Dermis microvascular lymphatic vessel endothelial cell (primary cell): ENCODE data around the gene LRP10. TPM values are rescaled to one million over a fixed set of nuclear protein-coding genes. Genes with fewer than 3 reads are reported as not detected.
A peak's percentile ranks its signal among the peaks of the same experiment; 100 is the strongest.

ENCODE experiments used
- DNase-seq, 2 donors: peaks; one replicate each; pipeline versions ENCODE4 v3.0.0 to v3.0.0-alpha.2; 2010; ENCODE audit warnings: low read depth in 2 of 2
- total RNA-seq: library from RNA; depleted of rRNA; stranded (reverse); fragments of >200 nt; gene quantifications from 2 replicates; pipeline ENCODE4 v1.2.1, GENCODE V29; 2014

Gene LRP10
- total RNA-seq, 1 donor from 2014 or later: 35.2 TPM

DNA sequence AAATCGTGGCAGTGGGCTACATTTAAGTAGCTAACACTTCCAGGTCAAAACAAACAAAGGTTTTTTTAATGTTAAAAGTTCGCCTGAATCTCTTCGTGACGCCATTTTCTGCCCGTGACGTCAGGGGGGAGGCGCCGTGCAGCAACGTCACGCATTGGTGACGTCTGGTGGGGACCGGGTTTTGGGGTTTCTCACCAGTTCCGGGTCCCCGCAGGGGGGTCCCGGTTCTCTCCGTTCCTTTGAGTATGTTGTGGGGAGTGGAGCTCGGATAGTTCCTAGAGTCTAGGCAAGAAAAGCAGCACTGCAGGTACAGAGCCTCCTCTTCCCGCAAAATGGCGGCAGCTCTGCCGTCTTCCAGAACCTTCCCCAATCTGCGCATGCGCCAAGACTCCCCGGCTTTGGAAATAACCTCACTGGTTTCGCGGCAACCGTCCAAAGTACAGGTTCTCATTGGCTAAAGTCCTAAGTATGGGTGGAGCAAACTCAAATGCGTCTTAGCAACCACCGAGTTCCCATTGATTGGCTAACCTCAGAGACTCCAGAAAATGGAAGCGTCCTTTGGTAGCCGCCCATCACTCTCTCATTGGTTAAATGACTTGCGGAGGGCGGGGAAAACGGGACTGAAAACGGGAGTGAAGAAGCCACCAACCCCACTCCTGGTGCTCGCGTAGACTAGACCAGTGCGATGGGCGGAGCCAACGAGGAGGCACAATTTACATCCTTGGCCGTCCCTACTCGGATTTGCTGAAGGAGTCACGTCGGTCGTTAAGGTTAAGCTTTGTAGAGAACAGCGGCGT, 47.5 kb downstream of the LRP10 start, which contains the start of gene RBM23:
Gene RBM23 (minus strand): TSS at position 346 of the 797 bp plus-strand sequence.
- peak; percentile 100 for DNase-seq

DNA sequence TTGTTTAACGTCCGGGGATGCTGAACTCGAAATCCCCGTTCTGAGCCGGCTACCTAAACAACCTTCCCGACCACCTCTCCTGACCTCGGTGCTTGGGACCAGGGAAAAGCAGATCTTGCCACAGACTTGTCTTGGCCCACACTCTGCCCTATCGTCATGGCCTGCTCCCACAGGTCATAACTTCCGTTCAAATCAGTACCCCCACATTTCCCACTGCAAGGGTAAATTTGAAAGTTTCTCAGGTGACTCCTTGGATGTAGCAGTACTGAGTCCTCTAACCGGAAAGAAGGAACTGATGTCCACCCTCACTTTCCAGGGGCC, 48.0 kb downstream of the LRP10 start:
- DNase-seq: no peak

DNA sequence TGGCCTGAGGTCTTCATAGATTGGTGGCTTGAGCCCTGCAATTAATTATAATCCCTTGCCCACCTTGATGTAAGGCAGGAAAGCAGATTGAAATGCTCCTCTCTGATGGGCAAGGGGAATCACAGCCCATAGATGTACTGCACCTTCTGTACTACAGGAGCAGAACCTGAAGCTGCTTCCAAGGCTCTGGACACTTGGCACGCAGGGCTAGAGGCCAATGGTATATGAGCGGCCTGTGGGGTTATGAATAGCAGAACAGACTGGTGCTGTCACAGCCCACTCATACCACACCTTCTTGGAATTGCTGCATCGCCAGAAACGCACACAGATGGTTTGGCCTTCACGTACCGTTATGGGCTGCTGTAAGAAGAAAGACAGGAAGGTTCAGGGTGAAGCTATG, 49.2 kb downstream of the LRP10 start:
- no peak for DNase-seq

DNA sequence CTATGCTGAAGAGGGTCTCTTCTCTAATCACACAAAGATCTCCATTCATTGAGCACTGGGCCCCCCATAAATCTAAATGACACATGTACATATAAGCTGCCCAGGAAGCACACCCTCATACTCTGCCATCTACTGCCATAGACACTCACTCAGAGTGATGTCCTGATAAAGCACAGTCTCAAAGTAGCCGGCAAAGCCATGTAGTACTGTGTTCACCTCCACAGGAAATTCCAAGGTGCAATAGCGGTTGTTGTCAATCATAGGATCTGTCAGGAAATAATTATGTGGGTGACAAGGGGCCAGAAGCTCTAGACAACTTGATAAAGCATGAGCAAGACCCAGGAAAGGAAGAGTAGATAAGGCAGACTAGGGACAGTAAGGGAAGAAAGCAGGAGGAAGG, 50.8 kb downstream of the LRP10 start:
- DNase-seq: no peak

DNA sequence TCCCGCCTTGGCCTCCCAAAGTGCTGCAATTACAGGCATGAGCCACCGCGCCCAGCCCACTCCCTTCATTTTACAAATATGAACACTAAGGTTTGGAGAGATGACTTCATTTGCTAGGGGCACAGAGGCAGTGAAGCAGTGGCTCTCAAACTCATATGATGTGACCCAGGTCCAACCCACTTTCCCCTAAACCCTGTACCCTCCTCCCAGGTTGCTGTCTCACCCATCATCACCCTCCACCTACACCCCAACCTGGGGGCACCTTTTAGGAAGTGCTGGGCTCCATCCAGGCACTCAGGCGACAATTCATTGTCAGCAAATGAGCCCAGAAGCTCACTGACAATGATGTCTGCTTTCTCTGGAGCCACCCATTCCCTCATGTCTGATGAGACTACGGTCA, 52.2 kb downstream of the LRP10 start:
- no peak for DNase-seq

DNA sequence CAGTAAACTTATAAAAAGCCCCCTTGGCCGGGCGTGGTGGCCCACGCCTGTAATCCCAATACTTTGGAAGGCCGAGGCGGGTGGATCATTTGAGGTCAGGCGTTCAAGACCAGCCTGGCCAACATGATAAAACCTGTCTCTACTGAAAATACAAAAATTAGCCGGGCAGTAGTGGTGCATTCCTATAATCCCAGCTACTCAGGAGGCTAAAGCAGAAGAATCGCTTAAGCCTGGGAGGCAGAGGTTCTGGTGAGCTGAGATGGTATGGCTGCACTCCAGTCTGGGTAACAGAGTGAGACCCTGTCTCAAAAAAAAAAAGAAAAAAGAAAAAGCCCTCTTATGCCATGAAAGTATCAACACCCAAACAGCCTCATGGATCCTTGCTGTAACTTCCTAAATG, 54.0 kb downstream of the LRP10 start:
- DNase-seq: no peak

DNA sequence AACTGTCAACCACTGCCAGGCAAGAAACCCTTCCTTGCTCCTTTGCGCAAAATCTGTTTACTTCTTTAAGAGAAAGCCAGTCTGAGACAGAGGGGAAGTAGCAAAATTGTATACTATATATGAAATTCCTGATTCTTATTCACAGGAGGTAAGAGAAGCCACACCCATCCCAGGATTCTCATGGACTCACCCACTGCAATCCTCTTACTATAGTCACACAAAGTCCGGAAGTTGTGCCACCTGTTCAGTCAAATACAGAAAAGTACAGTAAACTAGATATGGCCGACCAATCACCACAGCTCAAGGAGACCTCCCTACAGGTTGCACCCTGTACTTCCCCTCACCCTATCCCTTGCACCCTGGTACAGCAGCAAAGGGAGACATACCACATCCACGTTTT, 54.8 kb downstream of the LRP10 start:
- DNase-seq: no peak

DNA sequence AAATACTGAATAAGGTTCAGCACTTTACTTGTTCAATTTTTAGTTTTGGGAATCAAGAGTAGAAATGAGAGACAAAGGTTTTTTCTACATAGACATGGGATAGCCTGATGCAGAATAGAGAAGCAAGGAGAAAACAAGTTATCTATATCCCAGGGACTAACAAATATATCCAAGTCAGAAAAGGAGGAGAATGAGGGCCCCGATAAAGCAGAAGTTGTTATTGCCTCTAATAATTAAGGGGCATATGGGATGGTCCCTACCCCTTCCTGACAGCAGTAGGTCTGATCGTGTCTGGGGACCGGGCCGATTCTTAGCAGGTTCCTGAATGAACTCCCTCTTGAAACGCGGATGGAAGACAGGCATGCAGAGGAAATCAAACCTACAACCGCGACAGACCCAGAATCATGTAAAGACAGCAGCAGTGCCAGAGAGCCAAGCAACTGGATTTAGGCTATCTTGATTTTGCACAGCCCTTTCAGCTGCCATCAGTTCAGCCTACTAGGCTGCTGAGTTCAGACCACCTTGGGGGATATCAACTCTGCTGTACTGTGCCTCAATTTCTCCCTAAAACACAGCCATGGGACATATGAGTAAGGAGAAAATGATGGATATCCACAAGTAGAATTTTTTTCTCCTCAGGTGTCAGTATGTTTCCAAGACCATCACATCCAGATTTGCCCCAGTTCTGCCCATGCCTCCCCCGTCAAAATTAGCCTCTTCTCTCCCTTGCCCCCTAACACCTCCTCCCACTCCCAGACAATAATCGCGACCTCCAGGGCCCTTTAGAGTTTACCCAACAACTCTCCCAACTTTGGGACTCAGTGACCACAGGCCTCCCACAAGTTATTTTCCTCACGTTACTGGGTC, 56.9 kb downstream of the LRP10 start:
- DNase-seq: peak in 1 of 2 donors; percentile 10

DNA sequence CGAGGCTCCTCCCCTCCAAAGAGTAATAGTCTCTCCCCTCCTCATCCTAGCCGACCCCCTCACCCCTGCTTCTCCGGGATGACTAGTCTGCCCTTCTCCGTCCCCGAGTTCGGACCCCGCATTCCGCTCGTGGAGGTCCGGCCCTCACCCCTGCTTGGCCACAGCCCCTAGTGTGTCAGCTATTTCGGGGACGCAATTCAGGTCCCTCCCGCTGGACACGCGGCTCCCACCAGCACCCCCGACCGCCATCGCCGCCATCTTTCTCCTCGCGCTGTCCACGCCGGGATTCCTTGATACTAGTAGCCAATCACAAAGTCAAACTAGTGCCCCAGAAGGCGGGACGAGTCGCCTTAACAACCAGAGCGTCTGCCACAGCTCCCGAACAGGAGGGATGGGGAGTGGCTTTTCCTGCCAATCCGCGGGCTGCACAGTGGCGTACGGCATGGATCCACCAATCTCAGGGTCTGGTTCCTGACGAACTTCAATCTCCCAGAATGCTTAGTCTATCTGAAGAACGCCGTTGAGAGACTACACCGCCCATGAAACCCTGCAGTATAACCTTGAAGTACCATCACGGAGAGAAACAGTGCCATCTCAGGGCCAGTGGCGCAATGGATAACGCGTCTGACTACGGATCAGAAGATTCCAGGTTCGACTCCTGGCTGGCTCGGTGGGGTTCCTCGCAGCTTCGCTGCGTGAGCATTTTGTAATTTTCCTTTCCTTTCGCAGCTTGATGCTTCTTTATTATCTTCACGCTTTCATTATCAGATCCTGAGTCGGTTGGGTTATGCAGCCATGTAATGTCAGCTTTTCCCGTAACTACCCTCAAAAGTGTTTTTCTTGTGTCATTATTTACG, 57.8 kb downstream of the LRP10 start, which contains the start of gene PRMT5:
Gene PRMT5 (minus strand): TSS at position 273 of the 857 bp plus-strand sequence. CDS start 15 bp downstream, at position 258.
- peak; percentile 99 to 100 for DNase-seq

DNA sequence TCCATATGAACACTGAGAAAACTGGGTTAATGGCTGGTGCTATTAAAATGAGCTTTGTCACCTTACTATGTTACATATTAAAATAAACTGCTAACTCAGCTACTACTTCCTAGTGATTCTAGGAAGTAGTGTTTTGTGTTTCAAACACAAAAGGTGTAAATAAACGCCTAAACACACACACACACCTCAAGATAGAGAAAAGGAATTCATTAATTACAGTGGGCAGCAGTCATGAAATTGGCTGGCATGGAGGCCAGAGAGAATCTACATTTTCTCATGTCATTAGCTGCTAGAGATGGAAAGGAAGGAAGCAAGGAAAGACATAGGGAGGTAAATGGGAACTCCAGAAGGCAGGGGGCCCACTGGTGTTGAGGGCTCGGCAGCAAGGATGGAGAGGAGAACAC, 58.4 kb downstream of the LRP10 start:
- no peak for DNase-seq

Other genes with a start within 250 kb of the LRP10 start
- gene OR6J1, start 227.4 kb upstream of the LRP10 start, total RNA-seq: not detected in 2 replicates
- gene OXA1L, start 105.1 kb upstream of the LRP10 start, total RNA-seq: 50.6 and 75.4 TPM in 2 replicates
- gene SLC7A7, start 56.3 kb upstream of the LRP10 start, total RNA-seq: 1.9 and 7.8 TPM in 2 replicates
- 31.1 and 41.2 TPM in 2 replicates for gene MRPL52, start 41.9 kb upstream of the LRP10 start, total RNA-seq
- 74.8 and 81.0 TPM in 2 replicates for gene MMP14, start 35.2 kb upstream of the LRP10 start, total RNA-seq
- gene REM2, start 11.5 kb downstream of the LRP10 start, total RNA-seq: under 0.01 TPM in 1 of 2 replicates, not detected in the other
- gene RBM23, start 47.4 kb downstream of the LRP10 start, total RNA-seq: 36.1 and 44.4 TPM in 2 replicates
- 38.4 and 47.1 TPM in 2 replicates for gene PRMT5, start 57.6 kb downstream of the LRP10 start, total RNA-seq
- gene HAUS4, start 85.3 kb downstream of the LRP10 start, total RNA-seq: 14.5 and 29.7 TPM in 2 replicates
- gene AJUBA, start 110.8 kb downstream of the LRP10 start, total RNA-seq: 35.7 and 40.3 TPM in 2 replicates
- 4.1 and 4.4 TPM in 2 replicates for gene C14orf93, start 138.4 kb downstream of the LRP10 start, total RNA-seq
- 216 and 232 TPM in 2 replicates for gene PSMB5, start 163.2 kb downstream of the LRP10 start, total RNA-seq
- not detected in 2 replicates for gene PSMB11, start 170.5 kb downstream of the LRP10 start, total RNA-seq
- gene CDH24, start 185.8 kb downstream of the LRP10 start, total RNA-seq: 1.5 and 1.9 TPM in 2 replicates
- gene ACIN1, start 223.4 kb downstream of the LRP10 start, total RNA-seq: 36.8 and 43.0 TPM in 2 replicates
- gene C14orf119, start 223.8 kb downstream of the LRP10 start, total RNA-seq: 38.6 and 49.8 TPM in 2 replicates
- not detected in 2 replicates for gene CIROP, start 233.2 kb downstream of the LRP10 start, total RNA-seq
- gene CEBPE, start 247.5 kb downstream of the LRP10 start, total RNA-seq: not detected in 2 replicates